ENCODE results near the gene PTPRE. TPM values are rescaled to one million over a fixed set of nuclear protein-coding genes. Genes with fewer than 3 reads are reported as not detected.

Gene PTPRE
- total and polyA plus RNA-seq, 2 donors from 2014 or later = 1.1 to 25.7 TPM

DNA sequence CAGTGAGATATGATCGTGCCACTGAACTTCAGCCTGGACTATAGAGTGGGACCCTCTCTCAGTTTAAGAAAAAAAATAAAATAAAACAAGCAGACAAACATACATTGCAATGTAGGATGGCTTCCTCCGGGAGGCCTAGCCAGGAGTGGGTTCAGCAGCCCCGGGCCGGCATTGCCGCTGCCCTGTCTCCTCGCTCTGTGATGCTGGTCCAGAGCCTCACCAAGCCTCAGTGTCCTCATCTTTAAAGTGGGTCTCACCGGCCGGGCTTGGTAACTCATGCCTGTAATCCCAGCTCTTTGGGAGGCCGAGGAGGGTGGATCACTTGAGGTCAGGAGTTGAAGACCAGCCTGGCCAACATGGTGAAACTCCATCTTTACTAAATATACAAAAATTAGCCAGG lies 71.6 kb downstream of the PTPRE start:
- FAIRE-seq (no peak), DNase-seq (no peak)
- intact Hi-C loops (cut with DNase I) = no loop called here
- no peak overlapping the region for H3K27ac ChIP-seq (ENCODE audit: low read depth in 2 of 2, low read length in 2 of 2)
- no peak overlapping the region for H3K4me3 ChIP-seq (ENCODE audit: low read length in 3 of 3)
- no peaks in the 10 kb centered on the region for H3K36me3 ChIP-seq (ENCODE audit: control insufficient read depth in 2 of 3, insufficient read depth in 3 of 3, low read length in 3 of 3)
- H3K9ac ChIP-seq (ENCODE audit: low read length in 3 of 3) = no peak overlapping the region
- TF ChIP-seq, protein P1, sequence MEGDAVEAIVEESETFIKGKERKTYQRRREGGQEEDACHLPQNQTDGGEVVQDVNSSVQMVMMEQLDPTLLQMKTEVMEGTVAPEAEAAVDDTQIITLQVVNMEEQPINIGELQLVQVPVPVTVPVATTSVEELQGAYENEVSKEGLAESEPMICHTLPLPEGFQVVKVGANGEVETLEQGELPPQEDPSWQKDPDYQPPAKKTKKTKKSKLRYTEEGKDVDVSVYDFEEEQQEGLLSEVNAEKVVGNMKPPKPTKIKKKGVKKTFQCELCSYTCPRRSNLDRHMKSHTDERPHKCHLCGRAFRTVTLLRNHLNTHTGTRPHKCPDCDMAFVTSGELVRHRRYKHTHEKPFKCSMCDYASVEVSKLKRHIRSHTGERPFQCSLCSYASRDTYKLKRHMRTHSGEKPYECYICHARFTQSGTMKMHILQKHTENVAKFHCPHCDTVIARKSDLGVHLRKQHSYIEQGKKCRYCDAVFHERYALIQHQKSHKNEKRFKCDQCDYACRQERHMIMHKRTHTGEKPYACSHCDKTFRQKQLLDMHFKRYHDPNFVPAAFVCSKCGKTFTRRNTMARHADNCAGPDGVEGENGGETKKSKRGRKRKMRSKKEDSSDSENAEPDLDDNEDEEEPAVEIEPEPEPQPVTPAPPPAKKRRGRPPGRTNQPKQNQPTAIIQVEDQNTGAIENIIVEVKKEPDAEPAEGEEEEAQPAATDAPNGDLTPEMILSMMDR (IDR thresholded peaks at IDR 0.05; ENCODE audit: borderline replicate concordance, extremely low read depth, insufficient read depth) = no peak
- H3K27me3 ChIP-seq (ENCODE audit: control insufficient read depth, insufficient read depth, low read length) = no peaks in the 10 kb centered on the region
- peaks cover 0 to 7% (median 0%) of the 10 kb centered on the region in 3 donors for H3K9me3 ChIP-seq (ENCODE audit: control insufficient read depth in 2 of 3, insufficient read depth in 1 of 3, low read length in 3 of 3)
- no peaks in the 10 kb centered on the region for H3K4me1 ChIP-seq (ENCODE audit: control insufficient read depth in 2 of 3, insufficient read depth in 2 of 3, low read depth in 1 of 3, low read length in 3 of 3)

DNA sequence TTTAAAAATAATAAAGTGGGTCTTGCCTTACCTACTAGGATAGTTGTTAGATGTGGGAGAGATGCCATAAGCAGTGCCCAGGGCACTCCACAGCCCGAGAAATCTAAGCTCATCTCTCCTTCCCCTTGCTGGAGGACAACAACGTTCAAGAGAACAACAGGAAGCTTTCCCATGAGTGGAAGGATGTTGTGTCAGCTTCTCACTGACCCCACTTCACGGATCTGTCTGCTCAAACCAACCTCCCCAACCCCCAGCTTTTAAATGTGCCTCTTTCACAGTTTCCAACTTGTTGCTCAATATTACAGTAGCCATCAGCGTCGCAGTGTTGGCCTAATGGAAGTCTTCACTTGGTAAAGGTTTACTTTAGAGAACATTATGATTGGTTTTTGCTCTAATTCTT lies 72.1 kb downstream of the PTPRE start:
- H3K9me3 ChIP-seq (ENCODE audit: control insufficient read depth in 2 of 3, insufficient read depth in 1 of 3, low read length in 3 of 3) = peaks cover 0 to 7% (median 0%) of the 10 kb centered on the region in 3 donors
- H3K27me3 ChIP-seq (ENCODE audit: control insufficient read depth, insufficient read depth, low read length) = no peaks in the 10 kb centered on the region
- no peak overlapping the region for H3K9ac ChIP-seq (ENCODE audit: low read length in 3 of 3)
- no peak for FAIRE-seq
- H3K4me1 ChIP-seq (ENCODE audit: control insufficient read depth in 2 of 3, insufficient read depth in 2 of 3, low read depth in 1 of 3, low read length in 3 of 3) = no peaks in the 10 kb centered on the region
- intact Hi-C loops (cut with DNase I) = no loop called here
- H3K27ac ChIP-seq (ENCODE audit: low read depth in 2 of 2, low read length in 2 of 2) = no peak overlapping the region
- H3K36me3 ChIP-seq (ENCODE audit: control insufficient read depth in 2 of 3, insufficient read depth in 3 of 3, low read length in 3 of 3) = no peaks in the 10 kb centered on the region
- H3K4me3 ChIP-seq (ENCODE audit: low read length in 3 of 3) = no peak overlapping the region
- no peak for DNase-seq
- TF ChIP-seq, protein P1 (IDR thresholded peaks at IDR 0.05; ENCODE audit: borderline replicate concordance, extremely low read depth, insufficient read depth) = no peak

DNA sequence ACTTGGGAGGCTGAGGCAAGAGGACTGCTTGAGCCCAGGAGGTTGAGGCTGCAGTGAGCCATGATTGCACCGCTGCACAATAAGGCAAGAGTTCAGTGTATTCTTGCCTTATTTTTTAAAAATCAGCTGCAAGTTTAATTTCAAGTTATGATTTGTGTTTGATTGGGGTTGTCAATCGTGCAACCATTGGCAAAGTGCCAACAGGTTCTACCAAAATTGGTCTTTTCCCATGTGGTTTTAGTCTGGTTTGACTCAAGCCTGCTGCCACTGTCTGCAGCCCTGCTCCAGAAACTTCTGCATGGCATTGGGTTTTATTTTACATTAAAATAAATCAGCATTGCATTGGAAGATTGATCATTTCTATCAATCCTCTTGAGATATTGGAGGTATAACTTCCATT lies 72.7 kb downstream of the PTPRE start:
- TF ChIP-seq, protein P1 (IDR thresholded peaks at IDR 0.05; ENCODE audit: borderline replicate concordance, extremely low read depth, insufficient read depth) = no peak
- intact Hi-C loops (cut with DNase I) = no loop called here
- FAIRE-seq (no peak), DNase-seq (no peak)
- Histone ChIP-seq H3K4me3 (ENCODE audit: low read length in 3 of 3) (no peak overlapping the region), H3K9me3 (ENCODE audit: control insufficient read depth in 2 of 3, insufficient read depth in 1 of 3, low read length in 3 of 3) (peaks cover 0 to 7% (median 0%) of the 10 kb centered on the region in 3 donors), H3K36me3 (ENCODE audit: control insufficient read depth in 2 of 3, insufficient read depth in 3 of 3, low read length in 3 of 3) (no peaks in the 10 kb centered on the region), H3K4me1 (ENCODE audit: control insufficient read depth in 2 of 3, insufficient read depth in 2 of 3, low read depth in 1 of 3, low read length in 3 of 3) (no peaks in the 10 kb centered on the region), H3K27ac (ENCODE audit: low read depth in 2 of 2, low read length in 2 of 2) (no peak overlapping the region), H3K27me3 (ENCODE audit: control insufficient read depth, insufficient read depth, low read length) (no peaks in the 10 kb centered on the region), H3K9ac (ENCODE audit: low read length in 3 of 3) (no peak overlapping the region)

DNA sequence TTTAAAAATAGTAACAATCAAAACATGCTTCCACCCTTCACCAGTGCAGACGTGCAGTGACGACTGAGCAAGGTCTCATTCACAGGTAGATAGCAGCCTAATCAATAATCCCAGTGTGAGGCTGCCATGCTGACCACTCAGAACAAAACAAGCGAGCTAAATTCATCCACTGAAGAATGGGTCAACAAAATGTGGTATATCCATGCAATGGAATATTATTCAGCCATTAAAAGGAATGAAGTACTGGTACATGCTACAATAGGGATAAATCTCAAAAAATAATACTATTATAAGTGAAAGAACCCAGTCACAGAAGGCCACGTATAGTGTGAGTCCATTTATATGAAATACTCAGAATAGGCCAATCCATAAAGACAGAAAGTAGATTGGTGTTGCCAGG lies 74.0 kb downstream of the PTPRE start:
- intact Hi-C loops (cut with DNase I) = no loop called here
- TF ChIP-seq, protein P1 (IDR thresholded peaks at IDR 0.05; ENCODE audit: borderline replicate concordance, extremely low read depth, insufficient read depth) = no peak
- no peak for DNase-seq
- H3K27ac ChIP-seq (ENCODE audit: low read depth in 2 of 2, low read length in 2 of 2) = no peak overlapping the region
- H3K4me1 ChIP-seq (ENCODE audit: control insufficient read depth in 2 of 3, insufficient read depth in 2 of 3, low read depth in 1 of 3, low read length in 3 of 3) = no peaks in the 10 kb centered on the region
- peaks cover 0 to 7% (median 0%) of the 10 kb centered on the region in 3 donors for H3K9me3 ChIP-seq (ENCODE audit: control insufficient read depth in 2 of 3, insufficient read depth in 1 of 3, low read length in 3 of 3)
- no peaks in the 10 kb centered on the region for H3K27me3 ChIP-seq (ENCODE audit: control insufficient read depth, insufficient read depth, low read length)
- no peak for FAIRE-seq
- no peaks in the 10 kb centered on the region for H3K36me3 ChIP-seq (ENCODE audit: control insufficient read depth in 2 of 3, insufficient read depth in 3 of 3, low read length in 3 of 3)
- no peak overlapping the region for H3K9ac ChIP-seq (ENCODE audit: low read length in 3 of 3)
- H3K4me3 ChIP-seq (ENCODE audit: low read length in 3 of 3) = no peak overlapping the region
